ENCODE results near the gene SORCS2. TPM values are rescaled to one million over a fixed set of nuclear protein-coding genes. Genes with fewer than 3 reads are reported as not detected.

The SORCS2 gene
- total and polyA plus RNA-seq, 7 donors = 0.18 to 1.5 (median 0.36) TPM

DNA sequence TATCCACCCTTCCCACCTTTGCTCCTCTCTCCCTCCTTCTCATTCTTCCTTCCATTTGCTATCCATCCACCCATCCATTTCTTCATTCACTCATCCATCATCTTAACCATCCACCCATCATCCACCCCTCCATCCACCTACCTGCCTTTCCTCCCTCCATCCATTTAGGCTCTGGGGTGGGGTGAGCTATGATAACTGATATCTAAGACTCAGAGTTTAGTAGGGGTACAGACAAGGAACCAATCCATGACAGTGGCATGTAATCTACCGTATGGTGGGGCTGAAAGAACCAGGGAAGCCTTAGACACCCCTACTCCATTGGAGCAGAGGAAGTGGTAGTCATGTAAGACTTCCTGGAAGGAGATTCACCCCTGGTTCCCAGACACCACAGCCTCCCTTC lies 219.2 kb downstream of the SORCS2 start:
- DNase-seq (no peak), ATAC-seq (no peak)
- 63 to 82% (median 64%) methylated on average over 1 of the region's 1 CpG for WGBS, 3 donors
- Histone ChIP-seq H3K36me3 (ENCODE audit: insufficient read depth in 1 of 2, low read depth in 1 of 2) (no peaks in the 10 kb centered on the region), H3K4me1 (no peaks in the 10 kb centered on the region), H3K9me3 (peaks cover 18% of the 10 kb centered on the region), H3K4me3 (no peak overlapping the region), H3K27me3 (ENCODE audit: insufficient read depth in 3 of 3, low read length in 2 of 3) (peaks cover 0 to 3% (median 0%) of the 10 kb centered on the region in 3 donors), H3K27ac (no peak overlapping the region)
- TF ChIP-seq, protein P1, sequence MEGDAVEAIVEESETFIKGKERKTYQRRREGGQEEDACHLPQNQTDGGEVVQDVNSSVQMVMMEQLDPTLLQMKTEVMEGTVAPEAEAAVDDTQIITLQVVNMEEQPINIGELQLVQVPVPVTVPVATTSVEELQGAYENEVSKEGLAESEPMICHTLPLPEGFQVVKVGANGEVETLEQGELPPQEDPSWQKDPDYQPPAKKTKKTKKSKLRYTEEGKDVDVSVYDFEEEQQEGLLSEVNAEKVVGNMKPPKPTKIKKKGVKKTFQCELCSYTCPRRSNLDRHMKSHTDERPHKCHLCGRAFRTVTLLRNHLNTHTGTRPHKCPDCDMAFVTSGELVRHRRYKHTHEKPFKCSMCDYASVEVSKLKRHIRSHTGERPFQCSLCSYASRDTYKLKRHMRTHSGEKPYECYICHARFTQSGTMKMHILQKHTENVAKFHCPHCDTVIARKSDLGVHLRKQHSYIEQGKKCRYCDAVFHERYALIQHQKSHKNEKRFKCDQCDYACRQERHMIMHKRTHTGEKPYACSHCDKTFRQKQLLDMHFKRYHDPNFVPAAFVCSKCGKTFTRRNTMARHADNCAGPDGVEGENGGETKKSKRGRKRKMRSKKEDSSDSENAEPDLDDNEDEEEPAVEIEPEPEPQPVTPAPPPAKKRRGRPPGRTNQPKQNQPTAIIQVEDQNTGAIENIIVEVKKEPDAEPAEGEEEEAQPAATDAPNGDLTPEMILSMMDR (IDR thresholded peaks at IDR 0.05) = no peak
- intact Hi-C loops (cut with DNase I) = no loop called here

- whole genome bisulfite sequencing, 3 donors = 27 to 48% (median 43%) methylated on average over 12 of the region's 12 CpGs
- ATAC-seq = no peak
Observed at GRCh38 chr4:7411896-7412553, 219.7 kb downstream of the SORCS2 start.

GRCh38 chr4:7412554-7412912 lies 220.2 kb downstream of the SORCS2 start:
- Histone ChIP-seq H3K36me3 (ENCODE audit: insufficient read depth in 1 of 2, low read depth in 1 of 2) (no peaks in the 10 kb centered on the region), H3K27me3 (ENCODE audit: insufficient read depth in 3 of 3, low read length in 2 of 3) (peaks cover 0 to 3% (median 0%) of the 10 kb centered on the region in 3 donors), H3K27ac (no peak overlapping the region), H3K4me1 (no peaks in the 10 kb centered on the region), H3K4me3 (no peak overlapping the region), H3K9me3 (peaks cover 17% of the 10 kb centered on the region)
- 66 to 77% (median 68%) methylated on average over 4 of the region's 4 CpGs for whole genome bisulfite sequencing, 3 donors
- DNase-seq = no peak
- TF ChIP-seq, protein P1 (IDR thresholded peaks at IDR 0.05) = no peak
- intact Hi-C loops (cut with DNase I) = no loop called here
- no peak for ATAC-seq

More at GRCh38 chr4:7411896-7412553, 219.7 kb downstream of the SORCS2 start:
- DNase-seq = no peak
- no peaks in the 10 kb centered on the region for H3K4me1 ChIP-seq
- H3K27me3 ChIP-seq (ENCODE audit: insufficient read depth in 3 of 3, low read length in 2 of 3) = peaks cover 0 to 3% (median 0%) of the 10 kb centered on the region in 3 donors
- intact Hi-C loops (cut with DNase I) = no loop called here
- TF ChIP-seq, protein P1 (IDR thresholded peaks at IDR 0.05) = no peak
- no peak overlapping the region for H3K27ac ChIP-seq
- H3K9me3 ChIP-seq = peaks cover 18% of the 10 kb centered on the region
- H3K4me3 ChIP-seq = no peak overlapping the region
- no peaks in the 10 kb centered on the region for H3K36me3 ChIP-seq (ENCODE audit: insufficient read depth in 1 of 2, low read depth in 1 of 2)

DNA sequence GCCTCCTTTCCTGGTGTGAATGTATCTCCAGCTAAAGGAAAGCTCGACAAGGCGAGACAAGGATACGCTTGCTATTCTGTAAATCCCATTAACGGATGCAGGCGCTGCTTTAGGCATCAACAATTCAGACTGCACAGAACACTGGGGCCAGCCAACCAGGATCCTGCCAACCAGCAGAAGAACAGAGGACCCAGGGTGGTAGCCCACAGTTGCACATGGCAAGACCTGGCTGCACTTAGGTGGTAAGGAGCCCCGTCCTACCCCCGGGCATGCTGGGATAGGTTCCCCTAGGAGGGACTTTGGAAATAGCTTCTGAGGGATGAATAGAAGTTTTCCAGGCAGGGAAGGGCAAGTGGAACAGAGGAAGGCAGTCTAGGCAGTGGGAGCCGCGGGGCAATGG lies 221.7 kb downstream of the SORCS2 start:
- no peak for DNase-seq
- H3K36me3 ChIP-seq (ENCODE audit: insufficient read depth in 1 of 2, low read depth in 1 of 2) = no peaks in the 10 kb centered on the region
- H3K9me3 ChIP-seq = peaks cover 3% of the 10 kb centered on the region
- WGBS, 3 donors = 85 to 94% (median 92%) methylated on average over 9 of the region's 9 CpGs
- intact Hi-C loops (cut with DNase I) = no loop called here
- no peaks in the 10 kb centered on the region for H3K4me1 ChIP-seq
- H3K4me3 ChIP-seq = no peak overlapping the region
- H3K27me3 ChIP-seq (ENCODE audit: insufficient read depth in 3 of 3, low read length in 2 of 3) = peaks cover 0 to 3% (median 0%) of the 10 kb centered on the region in 3 donors
- TF ChIP-seq, protein P1 (IDR thresholded peaks at IDR 0.05) = no peak
- H3K27ac ChIP-seq = no peak overlapping the region
- ATAC-seq = no peak

Measured in psoas muscle (tissue), 8 donors.